ENCODE results near the gene SHISA6. TPM values are rescaled to one million over a fixed set of nuclear protein-coding genes. Genes with fewer than 3 reads are reported as not detected.

SHISA6 gene
- total RNA-seq, 1 donor from 2014 or later: not detected

- no peak for DNase-seq (ENCODE audit: low read depth, low spot score)
These were observed 101.1 kb downstream of the SHISA6 start for GRCh38 chr17:11342138-11342537.

DNA sequence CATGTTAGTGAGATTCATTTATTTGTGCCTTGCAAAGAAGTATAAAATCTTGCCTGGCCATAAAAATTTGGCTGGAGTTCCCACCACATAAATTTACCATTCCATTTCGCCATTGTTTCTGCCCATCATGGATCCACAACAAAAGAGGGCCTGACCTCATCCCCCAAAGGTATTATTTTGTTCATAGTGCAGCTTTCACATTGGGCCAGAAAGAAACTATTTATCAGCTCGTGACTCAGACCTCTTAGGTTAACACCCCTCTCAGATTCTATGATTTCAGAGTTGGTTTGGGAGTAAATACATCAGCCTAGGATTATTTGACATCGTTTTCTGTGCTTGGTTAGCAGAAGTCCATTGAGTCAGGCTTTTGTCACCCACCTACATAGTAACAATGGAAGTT is 108.1 kb downstream of the SHISA6 start:
- no peak for DNase-seq (ENCODE audit: low read depth, low spot score)

DNA sequence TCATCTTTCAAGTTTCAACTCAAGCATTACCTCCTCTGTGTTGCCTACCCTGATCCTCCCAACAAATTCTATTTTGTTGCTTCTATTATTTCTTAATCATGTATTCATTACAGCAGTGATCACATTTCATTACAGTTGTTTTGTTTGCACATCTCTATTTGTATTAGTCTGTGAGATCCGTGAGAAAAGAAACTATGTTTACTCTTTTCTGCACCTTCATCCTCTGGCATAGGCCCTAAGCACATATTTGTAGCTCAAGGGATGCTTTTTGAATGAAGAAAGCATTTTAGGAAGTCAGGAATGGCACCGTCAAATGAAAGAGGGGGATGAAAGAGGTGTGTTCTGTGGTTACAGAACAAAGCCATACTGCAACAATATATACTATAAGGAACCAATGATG is 110.5 kb downstream of the SHISA6 start:
- no peak for DNase-seq (ENCODE audit: low read depth, low spot score)

DNA sequence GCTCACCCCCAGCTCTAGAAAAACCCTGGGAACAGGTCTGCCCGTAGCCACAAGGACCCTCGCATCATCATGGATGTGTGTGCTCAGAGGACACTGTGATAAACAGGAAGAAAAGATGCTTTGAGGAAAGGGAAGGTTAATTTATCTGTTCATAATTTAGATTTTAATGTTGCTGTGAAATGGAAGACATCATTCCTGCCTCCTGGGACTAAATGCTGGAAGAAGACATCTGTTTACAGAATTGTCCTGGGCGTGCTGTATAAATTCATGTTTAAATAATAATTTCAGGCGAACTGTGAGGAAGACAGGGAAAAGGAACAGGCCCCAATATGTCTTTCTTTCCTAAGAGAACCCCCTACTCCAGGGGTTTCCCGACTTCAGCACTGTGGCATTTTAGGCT is 112.6 kb downstream of the SHISA6 start:
- no peak for DNase-seq (ENCODE audit: low read depth, low spot score)

DNA sequence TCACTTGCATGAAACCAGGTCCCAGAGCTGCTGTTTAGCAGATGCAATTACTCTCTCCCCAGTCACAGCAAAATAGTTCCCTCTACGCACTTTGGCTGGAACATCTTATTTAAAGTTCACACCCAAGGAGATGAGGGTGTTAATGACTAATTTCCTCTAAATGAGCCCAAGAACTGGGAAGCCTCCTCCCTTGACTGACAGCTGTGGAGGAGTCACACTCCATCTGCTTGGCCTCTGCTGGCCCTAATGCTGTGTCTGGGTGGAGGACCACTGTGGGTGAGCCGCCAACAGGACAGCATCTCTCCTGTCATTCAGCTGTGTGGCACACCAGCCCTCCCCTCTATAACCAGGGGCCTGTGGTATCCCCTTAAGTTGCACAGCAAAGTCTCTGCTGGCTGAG is 115.4 kb downstream of the SHISA6 start:
- no peak for DNase-seq (ENCODE audit: low read depth, low spot score)

DNA sequence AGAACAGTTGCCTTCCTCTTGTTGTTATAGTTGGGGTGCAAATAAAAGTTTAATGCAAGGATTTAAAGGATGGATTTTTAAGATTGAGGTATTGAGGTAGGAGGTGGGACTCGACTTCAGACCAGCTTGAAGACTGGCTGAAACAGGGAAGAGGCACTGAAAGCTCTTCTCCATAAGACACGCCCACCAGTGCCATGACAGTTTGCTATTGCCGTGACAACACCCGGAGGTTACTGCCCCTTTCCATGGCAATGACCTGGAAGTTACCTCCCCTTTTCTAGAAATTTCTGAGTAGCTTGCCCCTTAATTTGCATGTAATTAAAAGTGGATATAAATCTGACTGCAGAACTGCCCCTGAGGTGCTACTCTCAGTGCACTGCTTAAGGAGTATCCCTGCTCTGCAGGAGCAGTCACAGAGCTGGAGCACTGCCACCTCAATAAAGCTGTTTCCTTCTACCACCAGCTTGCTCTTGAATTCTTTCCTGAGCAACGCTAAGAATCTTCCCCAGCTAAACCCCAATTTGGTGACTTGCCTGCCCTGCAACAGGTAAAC is 122.6 kb downstream of the SHISA6 start:
- no peak for DNase-seq (ENCODE audit: low read depth, low spot score)

GRCh38 chr17:11366272-11366850 is 125.3 kb downstream of the SHISA6 start:
- no peak for DNase-seq (ENCODE audit: low read depth, low spot score)

- no peak for DNase-seq (ENCODE audit: low read depth, low spot score)
These were observed 128.6 kb downstream of the SHISA6 start for GRCh38 chr17:11369575-11369974.

GRCh38 chr17:11372692-11373091 is 131.7 kb downstream of the SHISA6 start:
- DNase-seq (ENCODE audit: low read depth, low spot score): no peak

DNA sequence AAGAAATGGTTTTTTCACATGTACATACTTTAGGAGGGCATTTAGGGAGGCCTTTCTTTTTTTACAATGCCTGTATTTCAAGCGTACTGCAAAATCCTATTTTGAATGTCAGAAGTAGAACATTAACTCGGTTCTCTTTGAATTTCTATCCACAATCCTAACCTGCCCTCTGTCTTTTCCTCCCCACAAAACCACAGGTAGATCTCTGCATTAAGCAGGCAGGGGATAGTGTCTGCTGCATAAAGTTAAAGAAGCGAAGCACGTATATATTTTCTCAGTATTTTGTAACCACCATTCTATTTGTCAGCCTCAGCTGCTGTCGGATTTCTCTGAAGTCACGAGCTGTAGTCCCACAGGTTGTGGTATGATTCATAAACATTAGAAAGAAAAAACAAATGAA is 137.5 kb downstream of the SHISA6 start:
- no peak for DNase-seq (ENCODE audit: low read depth, low spot score)

- no peak for DNase-seq (ENCODE audit: low read depth, low spot score)
These were observed 139.7 kb downstream of the SHISA6 start for GRCh38 chr17:11380761-11381160.

DNA sequence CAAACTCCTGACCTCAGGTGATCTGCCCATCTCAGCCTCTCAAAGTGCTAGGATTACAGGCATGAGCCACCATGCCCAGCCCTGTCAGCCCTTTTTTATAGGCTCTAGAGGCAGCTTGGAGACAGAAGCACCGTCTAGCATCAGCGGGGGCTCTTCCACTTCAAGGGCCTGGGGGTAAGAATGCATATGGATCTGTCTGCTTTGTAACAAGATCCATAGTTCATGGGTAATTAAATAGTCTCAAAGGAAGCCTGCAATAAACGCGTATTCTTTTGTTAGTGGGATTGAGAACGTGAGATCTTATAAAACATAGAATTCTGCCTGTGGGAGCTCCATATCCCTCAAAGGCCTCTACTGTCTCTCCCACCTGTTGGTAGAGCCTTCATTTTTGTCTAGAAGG is 142.1 kb downstream of the SHISA6 start:
- no peak for DNase-seq (ENCODE audit: low read depth, low spot score)

GRCh38 chr17:11384131-11384530 is 143.1 kb downstream of the SHISA6 start:
- no peak for DNase-seq (ENCODE audit: low read depth, low spot score)

DNA sequence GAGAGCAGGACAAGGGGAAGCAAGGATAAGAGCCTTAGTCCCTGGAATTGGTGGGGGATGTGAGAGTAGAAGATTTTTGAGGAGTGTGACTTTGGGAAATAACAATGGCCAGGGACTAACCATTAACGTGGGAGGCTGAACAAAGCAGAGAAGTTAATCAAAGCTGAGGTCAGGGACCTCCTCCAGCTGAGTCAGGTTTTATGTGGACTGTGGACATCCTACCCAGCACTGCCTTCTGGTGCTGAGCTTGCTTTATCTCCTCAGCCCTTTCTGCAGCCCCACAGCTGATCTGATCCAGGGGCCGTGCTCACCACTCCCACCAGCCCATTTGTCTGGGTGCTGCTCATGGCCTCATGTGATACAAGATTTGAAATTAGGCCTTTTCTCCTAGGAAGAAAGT is 146.6 kb downstream of the SHISA6 start:
- DNase-seq (ENCODE audit: low read depth, low spot score): no peak

DNA sequence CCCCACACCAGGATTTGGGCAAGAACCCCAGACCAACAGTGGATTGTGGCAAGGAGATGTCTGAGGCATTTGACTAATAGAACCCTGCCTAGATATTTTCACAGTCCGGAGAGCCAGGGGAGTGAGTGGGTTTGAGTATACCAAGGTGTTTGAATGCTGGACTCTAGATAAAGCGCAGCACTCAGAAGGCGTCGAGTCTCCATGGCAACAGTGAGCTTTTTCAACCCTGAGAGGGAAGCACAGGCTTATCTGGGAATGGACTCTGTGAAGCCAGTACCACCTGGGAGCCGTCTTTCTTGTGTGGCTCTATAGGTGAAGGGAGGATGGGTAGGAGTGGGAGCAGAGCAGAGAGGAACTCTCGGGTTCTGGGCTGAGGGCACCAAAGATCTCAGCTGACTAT is 147.0 kb downstream of the SHISA6 start:
- DNase-seq (ENCODE audit: low read depth, low spot score): no peak

- no peak for DNase-seq (ENCODE audit: low read depth, low spot score)
These were observed 148.6 kb downstream of the SHISA6 start for GRCh38 chr17:11389583-11389982.

DNA sequence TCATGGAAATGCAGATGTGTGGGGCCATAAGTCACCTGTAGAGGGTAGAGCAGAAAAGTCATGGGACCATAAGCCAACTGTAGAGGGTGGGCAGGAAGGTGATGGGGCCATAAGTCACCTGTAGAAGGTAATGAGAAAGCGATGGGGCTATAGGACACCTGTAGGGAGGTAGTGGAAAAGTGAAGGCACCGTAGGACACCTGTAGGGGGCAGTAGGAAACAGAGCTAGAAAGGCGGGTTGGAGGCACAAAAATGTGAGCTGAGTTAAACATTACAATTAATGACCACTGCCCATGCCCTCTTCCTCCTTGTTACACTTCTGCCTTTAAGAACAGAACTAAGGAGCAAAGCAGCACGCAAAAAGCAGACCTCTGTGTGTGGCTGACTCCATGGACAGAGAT is 150.1 kb downstream of the SHISA6 start:
- no peak for DNase-seq (ENCODE audit: low read depth, low spot score)

GRCh38 chr17:11404431-11405276 is 163.6 kb downstream of the SHISA6 start:
- DNase-seq (ENCODE audit: low read depth, low spot score): no peak

- DNase-seq (ENCODE audit: low read depth, low spot score): no peak
These were observed 165.7 kb downstream of the SHISA6 start for GRCh38 chr17:11406716-11407115.

GRCh38 chr17:11412654-11413053 is 171.6 kb downstream of the SHISA6 start:
- DNase-seq (ENCODE audit: low read depth, low spot score): no peak

GRCh38 chr17:11418342-11418741 is 177.3 kb downstream of the SHISA6 start:
- DNase-seq (ENCODE audit: low read depth, low spot score): no peak

- DNase-seq (ENCODE audit: low read depth, low spot score): no peak
These were observed 189.7 kb downstream of the SHISA6 start for GRCh38 chr17:11430751-11431150.

GRCh38 chr17:11438673-11439072 is 197.7 kb downstream of the SHISA6 start:
- no peak for DNase-seq (ENCODE audit: low read depth, low spot score)
